ENCODE measurements around the gene IMPG2.

Gene IMPG2

GRCh38 chr3:101271728-101272127 is 48.6 kb downstream of the IMPG2 start:
- H3K36me3 ChIP-seq, result no peaks in the 10 kb centered on the region
- DNase-seq, result no peak
- TF ChIP-seq, protein P1, sequence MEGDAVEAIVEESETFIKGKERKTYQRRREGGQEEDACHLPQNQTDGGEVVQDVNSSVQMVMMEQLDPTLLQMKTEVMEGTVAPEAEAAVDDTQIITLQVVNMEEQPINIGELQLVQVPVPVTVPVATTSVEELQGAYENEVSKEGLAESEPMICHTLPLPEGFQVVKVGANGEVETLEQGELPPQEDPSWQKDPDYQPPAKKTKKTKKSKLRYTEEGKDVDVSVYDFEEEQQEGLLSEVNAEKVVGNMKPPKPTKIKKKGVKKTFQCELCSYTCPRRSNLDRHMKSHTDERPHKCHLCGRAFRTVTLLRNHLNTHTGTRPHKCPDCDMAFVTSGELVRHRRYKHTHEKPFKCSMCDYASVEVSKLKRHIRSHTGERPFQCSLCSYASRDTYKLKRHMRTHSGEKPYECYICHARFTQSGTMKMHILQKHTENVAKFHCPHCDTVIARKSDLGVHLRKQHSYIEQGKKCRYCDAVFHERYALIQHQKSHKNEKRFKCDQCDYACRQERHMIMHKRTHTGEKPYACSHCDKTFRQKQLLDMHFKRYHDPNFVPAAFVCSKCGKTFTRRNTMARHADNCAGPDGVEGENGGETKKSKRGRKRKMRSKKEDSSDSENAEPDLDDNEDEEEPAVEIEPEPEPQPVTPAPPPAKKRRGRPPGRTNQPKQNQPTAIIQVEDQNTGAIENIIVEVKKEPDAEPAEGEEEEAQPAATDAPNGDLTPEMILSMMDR (IDR thresholded peaks at IDR 0.05; ENCODE audit: low read depth, low read length), result no peak
- H3K4me1 ChIP-seq, result no peaks in the 10 kb centered on the region
- H3K27me3 ChIP-seq, result no peaks in the 10 kb centered on the region
- no peak overlapping the region for H3K4me3 ChIP-seq (ENCODE audit: low read depth, low read length)
- H3K9me3 ChIP-seq, result no peaks in the 10 kb centered on the region

GRCh38 chr3:101270149-101270548 is 50.2 kb downstream of the IMPG2 start:
- no peak for DNase-seq
- H3K27me3 ChIP-seq, result no peaks in the 10 kb centered on the region
- TF ChIP-seq, protein P1 (IDR thresholded peaks at IDR 0.05; ENCODE audit: low read depth, low read length), result no peak

DNA sequence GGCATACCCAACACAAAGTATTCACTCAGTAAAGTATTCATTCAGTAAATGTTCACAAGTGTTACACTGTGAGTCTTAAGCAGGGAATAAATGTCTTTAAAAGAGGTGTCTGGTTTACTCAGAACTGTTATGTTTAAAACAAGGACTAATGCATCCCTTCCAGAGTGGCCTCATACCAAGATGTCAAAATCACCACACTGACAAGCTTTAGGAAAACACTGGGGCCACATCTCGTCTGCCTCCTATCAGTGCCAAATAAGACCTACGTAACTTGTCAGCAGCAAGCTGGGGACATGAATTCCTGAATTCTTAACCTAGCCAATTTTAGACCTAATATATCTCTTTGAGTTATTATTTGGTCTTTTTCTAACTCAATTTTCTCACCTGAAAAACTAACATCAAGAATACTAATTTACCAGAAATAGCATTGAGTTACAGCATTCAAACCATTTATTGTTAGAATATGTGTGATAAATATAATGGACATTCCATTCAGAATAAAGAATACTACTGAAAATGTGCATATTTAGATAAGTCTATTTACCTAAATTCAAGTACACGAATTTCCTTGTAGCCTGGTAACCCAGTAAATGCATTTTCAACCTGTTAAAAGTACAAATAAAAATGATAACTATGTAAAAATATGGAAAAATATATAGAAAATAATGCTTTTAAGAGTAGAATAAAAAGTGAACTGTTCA is 51.3 kb downstream of the IMPG2 start:
- DNase-seq, result no peak
- TF ChIP-seq, protein P1 (IDR thresholded peaks at IDR 0.05; ENCODE audit: low read depth, low read length), result no peak

More at GRCh38 chr3:101270149-101270548, 50.2 kb downstream of the IMPG2 start:
- no peaks in the 10 kb centered on the region for H3K36me3 ChIP-seq
- no peaks in the 10 kb centered on the region for H3K9me3 ChIP-seq
- H3K4me1 ChIP-seq, result no peaks in the 10 kb centered on the region
- H3K4me3 ChIP-seq (ENCODE audit: low read depth, low read length), result no peak overlapping the region

DNA sequence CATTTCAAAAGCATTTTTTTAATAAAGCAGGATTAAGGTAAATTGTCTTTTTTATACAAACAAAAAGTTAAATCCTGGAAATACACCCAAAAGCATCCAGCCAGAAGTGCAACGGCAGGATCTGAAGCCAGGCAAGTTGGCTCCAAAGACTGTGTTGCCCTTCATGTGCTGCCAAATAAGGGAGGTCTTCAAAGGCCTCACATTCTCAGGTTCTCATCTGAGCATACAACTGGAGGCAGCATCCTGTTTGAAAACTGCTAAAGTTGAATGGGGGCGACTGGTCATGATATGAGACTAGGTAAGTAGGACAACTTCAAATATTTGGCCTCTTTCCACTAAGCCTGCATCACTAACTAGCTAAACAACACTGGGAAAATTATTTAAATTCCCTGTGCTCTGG is 52.2 kb downstream of the IMPG2 start:
- Histone ChIP-seq H3K9me3 (no peaks in the 10 kb centered on the region), H3K36me3 (no peaks in the 10 kb centered on the region), H3K27me3 (no peaks in the 10 kb centered on the region), H3K4me3 (ENCODE audit: low read depth, low read length) (no peak overlapping the region), H3K4me1 (no peaks in the 10 kb centered on the region)
- TF ChIP-seq, protein P1 (IDR thresholded peaks at IDR 0.05; ENCODE audit: low read depth, low read length), result no peak
- DNase-seq, result no peak

More for the DNA sequence above, 51.3 kb downstream of the IMPG2 start:
- Histone ChIP-seq H3K27me3 (no peaks in the 10 kb centered on the region), H3K4me3 (ENCODE audit: low read depth, low read length) (no peak overlapping the region), H3K36me3 (no peaks in the 10 kb centered on the region), H3K9me3 (no peaks in the 10 kb centered on the region), H3K4me1 (no peaks in the 10 kb centered on the region)

DNA sequence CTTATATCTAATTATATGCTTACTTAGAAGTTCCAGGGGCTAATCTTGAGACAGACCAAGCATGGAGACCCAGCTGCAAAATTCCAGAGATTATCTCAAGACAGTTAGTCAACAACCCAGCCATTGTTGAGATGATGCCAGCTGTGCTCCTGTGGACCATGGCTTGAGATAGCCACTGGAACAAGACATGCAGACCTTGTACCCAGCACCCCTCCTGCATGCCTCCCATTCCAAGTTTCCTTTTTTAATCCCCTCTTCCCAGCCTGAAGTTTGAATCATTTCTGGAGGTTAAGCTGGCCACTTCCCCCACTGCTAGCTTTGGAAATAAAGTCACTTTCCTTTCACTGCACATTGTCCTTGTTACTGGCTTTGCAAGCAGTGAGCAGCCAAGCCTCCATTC is 53.8 kb downstream of the IMPG2 start:
- no peak overlapping the region for H3K4me3 ChIP-seq (ENCODE audit: low read depth, low read length)
- H3K36me3 ChIP-seq, result no peaks in the 10 kb centered on the region
- H3K4me1 ChIP-seq, result no peaks in the 10 kb centered on the region
- no peaks in the 10 kb centered on the region for H3K27me3 ChIP-seq
- no peaks in the 10 kb centered on the region for H3K9me3 ChIP-seq
- no peak for DNase-seq
- TF ChIP-seq, protein P1 (IDR thresholded peaks at IDR 0.05; ENCODE audit: low read depth, low read length), result no peak

- TF ChIP-seq, protein P1 (IDR thresholded peaks at IDR 0.05; ENCODE audit: low read depth, low read length), result no peak
- DNase-seq, result no peak
- no peaks in the 10 kb centered on the region for H3K36me3 ChIP-seq
These were observed 54.3 kb downstream of the IMPG2 start for GRCh38 chr3:101266071-101266470.

More at GRCh38 chr3:101266071-101266470, 54.3 kb downstream of the IMPG2 start:
- Histone ChIP-seq H3K27me3 (no peaks in the 10 kb centered on the region), H3K4me3 (ENCODE audit: low read depth, low read length) (no peak overlapping the region), H3K4me1 (no peaks in the 10 kb centered on the region), H3K9me3 (no peaks in the 10 kb centered on the region)
